Adrenal gland (tissue), 12 donors: ENCODE data around the gene POFUT1. TPM values are rescaled to one million over a fixed set of nuclear protein-coding genes. Genes with fewer than 3 reads are reported as not detected.

Experiments
- DNase-seq, 7 donors: peaks; one replicate each; pipeline ENCODE4 v3.0.0-alpha.2; 2019 to 2020
- H3K27ac ChIP-seq, 5 donors: fragments of 200-600 bp; sonication (generic) in 4 of 5; 1 replicate in 3 of 5; 2 replicates in 2 of 5; pipeline versions ENCODE4 v1.5.1 to v1.8.0; 2016 to 2020; ENCODE audit warnings: mild to moderate bottlenecking in 1 of 5
- H3K27me3 ChIP-seq: fragments of 200-600 bp; 2 replicates; pipeline ENCODE4 v1.8.0; 2021
- H3K36me3 ChIP-seq, 2 donors: fragments of 200-600 bp; replicated peaks in 1 of 2; 1 replicate in 1 of 2; 2 replicates in 1 of 2; pipeline versions ENCODE4 v1.5.1 to v1.8.0; 2018 to 2022
- H3K4me1 ChIP-seq, 2 donors: fragments of 200-600 bp; replicated peaks in 1 of 2; 1 replicate in 1 of 2; 2 replicates in 1 of 2; pipeline versions ENCODE4 v1.5.1 to v1.8.0; 2018 to 2021
- H3K4me3 ChIP-seq, 4 donors: fragments of 200-600 bp; sonication (generic) in 3 of 4; one replicate each; pipeline ENCODE4 v1.5.1; 2016 to 2018
- H3K9me3 ChIP-seq, 3 donors: fragments of 200-600 bp; sonication (generic) in 1 of 3; replicated peaks in 1 of 3; 1 replicate in 2 of 3; 2 replicates in 1 of 3; pipeline versions ENCODE4 v1.5.1 to v1.8.0; 2016 to 2021
- CTCF ChIP-seq, 6 experiments: fragments of 450-650 bp in 4 of 6; fragments of 200-600 bp in 2 of 6; sonication (generic) in 1 of 6; IDR thresholded peaks; 1 replicate in 5 of 6; 2 replicates in 1 of 6; pipeline versions ENCODE4 v1.5.1 to v1.8.0; 2016 to 2021; ENCODE audit warnings: antibody characterized with exemption in 6 of 6, mild to moderate bottlenecking in 2 of 6, moderate library complexity in 1 of 6
- POLR2A ChIP-seq, 2 donors: fragments of 450-650 bp; IDR thresholded peaks; one replicate each; pipeline ENCODE4 v1.6.1; 2017; ENCODE audit warnings: antibody characterized with exemption in 2 of 2, mild to moderate bottlenecking in 2 of 2, moderate library complexity in 1 of 2
- WGBS, 4 donors: extraction: QIAGEN DNeasy Blood & Tissue Kit in 2 of 4; methylation state at CpG; one replicate each; pipeline versions ENCODE4 v1.1.5 to v1.1.7; 2013 to 2017; 5-methylcytosine and 5-hydroxymethylcytosine counted together
- intact Hi-C, 2 donors: fragments of 100-400 bp; cut with DNase I; formaldehyde crosslinking; loops; one replicate each; pipeline versions ENCODE4 v1.14.1 to v1.15.0; 2022 to 2023
- polyA plus RNA-seq, 3 donors: library from polyadenylated mRNA; stranded (reverse); fragments of 200-250 nt in 2 of 3; fragments of 350-450 nt in 1 of 3; fragmentation: Illumina TruSeq in 1 of 3; extraction: RNeasy Lipid Tissue Mini Kit (QIAGEN cat#74804) in 1 of 3; gene quantifications; one replicate each; pipeline ENCODE4 v1.2.3, GENCODE V29; 2013 to 2014
- total RNA-seq, 9 donors: library from RNA; depleted of rRNA in 4 of 9; stranded (reverse); fragments of >200 nt in 4 of 9; fragments of 120-200 nt in 1 of 9; fragmentation: NEBNext Ultra II Directional in 1 of 9; extraction: Animal tissue kit (Norgen Biotek cat#: 25700) in 1 of 9; gene quantifications; one replicate each; pipeline versions ENCODE4 v1.1.0 to v1.2.4, GENCODE V29; 2013 to 2023
- donor health status: healthy with polysubstance abuse.
- donor health status: Bipolar disorder and iron deficiency.
- donor health status: DM: yes; HTN: yes; CAD: no.
- donor health status: DM: no; HTN: no; CAD: no.
- donor health status: DM: no; HTN: no; CAD: no.
- donor health status: DM: yes; HTN: yes; CAD: no.

Gene POFUT1
- total and polyA plus RNA-seq, 12 donors, result 8.5 to 45.5 (median 27.7) TPM

- Histone ChIP-seq H3K4me1 (no peaks in the 10 kb centered on the region), H3K4me3 (no peak overlapping the region), H3K27ac (no peak overlapping the region), H3K27me3 (no peaks in the 10 kb centered on the region), H3K9me3 (no peaks in the 10 kb centered on the region), H3K36me3 (peaks cover 0 to 53% of the 10 kb centered on the region in 2 donors)
- DNase-seq, result no peak
- TF ChIP-seq POLR2A (IDR thresholded peaks at IDR 0.05) (no peak), CTCF (IDR thresholded peaks at IDR 0.05) (no peak)
- intact Hi-C loops, result no loop called here
- 91 to 98% (median 93%) methylated on average over 5 of the region's 5 CpGs for WGBS, 4 donors
These were observed 21.6 kb downstream of the POFUT1 start for GRCh38 chr20:32229251-32229747.

- H3K4me1 ChIP-seq, result no peaks in the 10 kb centered on the region
- no peak overlapping the region for H3K27ac ChIP-seq
- no peak overlapping the region for H3K4me3 ChIP-seq
- DNase-seq, result no peak
- H3K36me3 ChIP-seq, result peaks cover 0 to 60% of the 10 kb centered on the region in 2 donors
- no peak for TF ChIP-seq CTCF (IDR thresholded peaks at IDR 0.05)
- no peak for TF ChIP-seq POLR2A (IDR thresholded peaks at IDR 0.05)
- intact Hi-C loops, result no loop called here
- no peaks in the 10 kb centered on the region for H3K27me3 ChIP-seq
- H3K9me3 ChIP-seq, result no peaks in the 10 kb centered on the region
- WGBS, 4 donors, result 93 to 97% (median 96%) methylated on average over 10 to 13 of the region's 13 CpGs
These were observed 23.0 kb downstream of the POFUT1 start for GRCh38 chr20:32230707-32231106.

GRCh38 chr20:32231245-32231644 lies 23.6 kb downstream of the POFUT1 start:
- 90 to 95% (median 92%) methylated on average over 4 of the region's 4 CpGs for WGBS, 4 donors

GRCh38 chr20:32231847-32232246 lies 24.2 kb downstream of the POFUT1 start:
- peak in 2 of 7 donors; percentile 22 to 30 for DNase-seq
- H3K4me1 ChIP-seq, result no peaks in the 10 kb centered on the region
- WGBS, 4 donors, result 64 to 72% (median 69%) methylated on average over 4 of the region's 4 CpGs
- no peak overlapping the region for H3K4me3 ChIP-seq
- no peaks in the 10 kb centered on the region for H3K9me3 ChIP-seq
- intact Hi-C loops, result no loop called here
- no peaks in the 10 kb centered on the region for H3K27me3 ChIP-seq
- peaks cover 0 to 59% of the 10 kb centered on the region in 2 donors for H3K36me3 ChIP-seq
- TF ChIP-seq POLR2A (IDR thresholded peaks at IDR 0.05) (no peak), CTCF (IDR thresholded peaks at IDR 0.05) (no peak)
- H3K27ac ChIP-seq, result peak overlapping the region in 1 of 5 donors; percentile 10

More at GRCh38 chr20:32231245-32231644, 23.6 kb downstream of the POFUT1 start:
- H3K4me1 ChIP-seq, result no peaks in the 10 kb centered on the region
- DNase-seq, result no peak
- H3K9me3 ChIP-seq, result no peaks in the 10 kb centered on the region
- TF ChIP-seq CTCF (IDR thresholded peaks at IDR 0.05) (no peak), POLR2A (IDR thresholded peaks at IDR 0.05) (no peak)
- no peaks in the 10 kb centered on the region for H3K27me3 ChIP-seq
- intact Hi-C loops, result no loop called here
- H3K36me3 ChIP-seq, result peaks cover 0 to 59% of the 10 kb centered on the region in 2 donors
- H3K4me3 ChIP-seq, result no peak overlapping the region
- peak overlapping the region in 1 of 5 donors; percentile 10 for H3K27ac ChIP-seq
